ENCODE data around the gene SYNE4. TPM values are rescaled to one million over a fixed set of nuclear protein-coding genes. Genes with fewer than 3 reads are reported as not detected.
"Not testable (repeated sequence)": the region's sequence is repeated elsewhere in the genome, so short reads cannot be mapped to it uniquely, and the experiment has no call there.

Gene SYNE4, protein sequence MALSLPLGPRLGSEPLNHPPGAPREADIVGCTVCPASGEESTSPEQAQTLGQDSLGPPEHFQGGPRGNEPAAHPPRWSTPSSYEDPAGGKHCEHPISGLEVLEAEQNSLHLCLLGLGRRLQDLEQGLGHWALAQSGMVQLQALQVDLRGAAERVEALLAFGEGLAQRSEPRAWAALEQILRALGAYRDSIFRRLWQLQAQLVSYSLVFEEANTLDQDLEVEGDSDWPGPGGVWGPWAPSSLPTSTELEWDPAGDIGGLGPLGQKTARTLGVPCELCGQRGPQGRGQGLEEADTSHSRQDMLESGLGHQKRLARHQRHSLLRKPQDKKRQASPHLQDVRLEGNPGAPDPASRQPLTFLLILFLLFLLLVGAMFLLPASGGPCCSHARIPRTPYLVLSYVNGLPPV
- total RNA-seq (2014; rRNA removed; shearing (Covaris generic); ENCODE audit: low replicate concordance) = 1.4 TPM in 1 of 2 replicates, not detected in the other

DNA sequence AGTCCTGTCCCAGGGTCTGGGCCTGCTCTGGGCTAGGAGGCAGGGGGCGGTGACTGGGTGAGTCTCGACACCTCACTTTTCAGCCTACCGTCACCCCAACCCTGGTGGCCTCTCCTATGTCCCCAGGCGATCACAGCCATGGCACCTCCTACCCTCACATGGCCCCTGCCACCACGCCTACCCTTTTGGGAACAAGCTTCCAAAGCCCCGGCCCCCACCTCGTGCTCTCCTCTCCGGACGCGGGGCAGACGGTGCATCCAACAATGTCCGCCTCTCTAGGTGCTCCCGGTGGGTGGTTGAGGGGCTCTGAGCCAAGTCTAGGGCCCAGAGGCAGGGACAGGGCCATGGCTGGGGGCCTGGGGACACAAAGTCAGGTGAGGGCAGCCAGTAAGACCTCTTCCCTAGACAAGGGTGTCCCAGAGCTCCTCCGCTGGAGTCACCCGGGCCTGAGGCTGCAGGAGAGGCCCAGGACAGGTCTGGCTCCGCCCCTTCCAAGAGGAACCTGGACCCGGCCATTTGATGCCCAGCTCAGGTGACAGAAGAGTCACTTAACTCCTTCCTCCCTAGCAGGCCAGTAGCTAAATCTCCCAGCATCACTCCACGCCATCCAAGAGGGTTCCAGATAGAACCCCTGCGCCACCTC is at the start of gene SYNE4:
Gene SYNE4, minus strand, starts transcription at position 478 of the 643 bp plus-strand sequence. Its CDS starts 132 bp downstream, at position 346.
- in situ Hi-C loops (cut with HindIII; ENCODE audit: low pct_unique_long_range_greater_than_20kb, low sequenced_read_pairs) = no loop called here
- DNase-seq (ENCODE audit: low read depth) = peak; percentile 18

DNA sequence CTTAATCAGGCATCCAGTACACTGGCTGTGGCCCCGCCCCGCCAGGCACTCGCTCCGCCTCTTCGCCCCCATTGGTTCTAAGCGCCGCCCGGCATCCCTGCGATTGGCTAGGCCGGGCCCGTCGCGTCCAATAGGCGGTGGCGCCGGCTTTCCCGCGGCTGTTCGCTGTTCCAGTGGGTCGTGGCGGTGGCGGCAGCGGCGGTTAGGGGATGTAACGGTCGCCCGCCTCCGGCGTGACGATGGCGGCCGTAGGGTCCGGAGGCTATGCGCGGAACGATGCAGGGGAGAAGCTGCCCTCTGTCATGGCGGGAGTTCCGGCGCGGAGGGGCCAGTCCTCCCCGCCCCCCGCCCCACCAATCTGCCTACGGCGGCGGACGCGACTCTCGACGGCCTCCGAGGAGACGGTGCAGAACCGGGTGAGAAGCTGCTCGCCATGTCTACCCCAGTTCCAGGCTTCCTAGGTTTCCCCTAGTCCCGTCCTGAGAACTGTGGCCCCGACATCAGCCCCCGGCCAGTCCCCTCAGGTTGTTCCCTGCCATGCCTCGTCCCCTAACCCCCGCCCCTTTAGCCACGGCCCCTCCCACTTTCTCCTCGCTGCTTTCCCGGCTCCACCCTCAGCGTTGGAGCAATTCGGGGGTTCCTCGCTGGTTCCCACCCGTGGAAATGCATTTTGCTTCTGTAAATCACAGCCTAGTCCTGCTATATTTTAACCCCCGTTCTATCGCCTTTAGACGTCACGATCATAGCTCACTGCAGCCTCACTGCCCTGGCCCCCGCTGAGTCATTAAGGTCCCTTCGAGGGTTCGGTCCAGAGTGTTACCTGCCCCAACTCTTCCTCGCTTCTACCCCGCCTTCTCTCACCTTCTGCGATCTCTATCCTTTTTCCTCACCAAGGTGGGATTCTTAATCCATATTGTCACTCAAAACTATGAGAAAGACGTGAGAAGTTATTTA is 46.4 kb upstream of the SYNE4 start, which contains the start of gene WDR62:
Gene WDR62, plus strand, starts transcription at position 165 of the 954 bp plus-strand sequence. Its CDS starts 75 bp downstream, at position 240.
- in situ Hi-C loops (cut with HindIII; ENCODE audit: low pct_unique_long_range_greater_than_20kb, low sequenced_read_pairs) = no loop called here
- no peak for DNase-seq (ENCODE audit: low read depth)

DNA sequence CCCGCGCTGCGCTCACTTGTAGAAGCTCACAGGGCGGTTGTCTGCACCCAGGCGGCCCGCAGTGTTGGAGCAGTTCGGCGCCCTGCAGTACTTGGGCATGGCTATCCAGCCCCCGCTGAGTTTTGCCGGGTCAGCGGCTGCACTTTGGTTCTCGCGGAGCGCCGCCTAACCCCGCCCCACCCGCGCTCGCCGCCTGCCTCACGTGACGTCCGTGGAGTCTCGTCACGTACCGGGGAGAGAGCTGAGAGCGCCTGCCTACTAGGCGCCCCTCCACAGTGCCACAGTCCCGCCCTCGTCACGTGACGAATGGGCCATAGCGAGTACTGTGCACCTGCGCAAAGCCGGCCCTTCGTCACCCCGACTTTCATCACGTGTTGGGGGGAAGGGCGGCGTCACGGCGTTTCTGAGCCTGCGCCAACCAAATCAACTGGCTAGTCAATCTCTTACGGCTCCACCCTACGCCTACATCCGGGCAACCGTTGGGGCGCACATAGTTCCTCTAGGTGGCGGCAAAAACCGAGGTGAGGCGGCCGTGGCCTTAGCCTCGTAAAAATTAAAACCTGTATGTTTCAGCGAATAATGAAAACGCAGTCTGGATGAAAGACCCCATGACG is 45.6 kb upstream of the SYNE4 start, which contains the start of gene THAP8:
Gene THAP8, minus strand, starts transcription at position 167 of the 614 bp plus-strand sequence. Its CDS starts 68 bp downstream, at position 99.
- in situ Hi-C loops (cut with HindIII; ENCODE audit: low pct_unique_long_range_greater_than_20kb, low sequenced_read_pairs) = no loop called here
- DNase-seq (ENCODE audit: low read depth) = peak; percentile 100

DNA sequence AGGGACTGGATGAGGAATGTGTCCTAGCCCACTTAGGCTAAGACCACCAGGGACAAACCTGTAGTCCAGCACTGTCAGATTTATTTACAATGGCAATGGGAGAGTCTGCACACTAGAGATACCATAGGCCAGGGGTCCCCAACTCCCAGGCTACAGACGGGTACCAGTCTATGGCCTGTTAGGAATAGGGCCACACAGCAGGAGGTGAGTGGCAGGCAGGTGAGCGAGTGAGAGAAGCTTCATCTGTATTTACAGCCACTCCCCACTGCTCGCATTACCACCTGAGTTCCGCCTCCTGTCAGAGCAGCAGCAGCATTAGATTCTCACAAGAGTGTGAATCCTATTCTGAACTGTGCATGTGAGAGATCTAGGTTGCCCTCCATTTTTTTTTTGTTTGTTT is 43.0 kb upstream of the SYNE4 start:
- in situ Hi-C loops (cut with HindIII; ENCODE audit: low pct_unique_long_range_greater_than_20kb, low sequenced_read_pairs) = no loop called here
- peak; percentile 51 for DNase-seq (ENCODE audit: low read depth)

DNA sequence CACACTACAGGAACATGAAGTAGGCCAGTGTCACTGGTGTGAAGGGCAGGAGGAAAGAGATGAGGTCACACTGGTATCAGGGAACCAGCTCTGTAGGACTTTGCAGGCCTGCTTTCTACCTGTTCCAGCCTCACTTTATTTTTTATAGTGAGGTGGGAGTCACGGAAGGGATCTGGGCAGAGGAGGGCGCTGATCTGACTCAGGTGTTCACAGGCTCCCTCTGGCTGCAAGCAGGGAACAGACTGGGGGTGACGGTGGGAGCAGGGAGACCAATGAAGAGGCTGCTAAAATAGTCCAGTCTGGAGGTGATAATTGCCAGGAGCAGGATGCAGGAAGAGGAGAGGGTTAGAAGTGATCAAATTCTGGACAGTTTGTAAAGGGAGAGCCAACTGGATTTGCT is 42.6 kb upstream of the SYNE4 start:
- in situ Hi-C loops (cut with HindIII; ENCODE audit: low pct_unique_long_range_greater_than_20kb, low sequenced_read_pairs) = no loop called here
- peak; percentile 37 for DNase-seq (ENCODE audit: low read depth)

DNA sequence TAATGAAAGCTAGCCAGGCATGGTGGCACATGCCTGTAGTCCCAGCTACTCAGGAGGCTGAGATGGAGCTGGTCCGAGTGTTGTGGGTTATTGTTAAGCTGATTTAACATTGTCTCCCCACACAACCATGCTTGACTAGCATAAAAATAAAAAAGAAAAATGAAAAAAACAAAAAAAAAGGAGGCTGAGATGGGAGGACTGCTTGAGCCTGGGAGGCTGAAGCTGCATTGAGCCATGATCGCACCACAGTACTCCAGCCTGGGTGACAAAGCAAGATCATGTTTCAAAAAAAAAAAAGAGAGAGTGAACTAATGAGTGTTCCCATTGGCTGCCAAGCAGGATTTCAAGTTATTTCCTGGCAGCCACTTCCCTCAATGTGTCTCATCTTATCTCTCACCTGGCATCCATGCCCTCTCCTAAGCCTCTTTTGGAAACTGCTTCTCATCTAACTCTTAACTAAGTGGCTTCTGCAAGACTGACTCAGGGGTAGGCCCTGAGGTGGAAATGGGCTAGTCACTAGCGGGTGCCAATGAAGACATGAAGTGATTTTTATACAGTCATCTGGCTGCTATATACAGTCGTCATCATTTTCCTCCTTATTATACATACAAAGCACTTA is 40.6 kb upstream of the SYNE4 start:
- in situ Hi-C loops (cut with HindIII; ENCODE audit: low pct_unique_long_range_greater_than_20kb, low sequenced_read_pairs) = no loop called here

DNA sequence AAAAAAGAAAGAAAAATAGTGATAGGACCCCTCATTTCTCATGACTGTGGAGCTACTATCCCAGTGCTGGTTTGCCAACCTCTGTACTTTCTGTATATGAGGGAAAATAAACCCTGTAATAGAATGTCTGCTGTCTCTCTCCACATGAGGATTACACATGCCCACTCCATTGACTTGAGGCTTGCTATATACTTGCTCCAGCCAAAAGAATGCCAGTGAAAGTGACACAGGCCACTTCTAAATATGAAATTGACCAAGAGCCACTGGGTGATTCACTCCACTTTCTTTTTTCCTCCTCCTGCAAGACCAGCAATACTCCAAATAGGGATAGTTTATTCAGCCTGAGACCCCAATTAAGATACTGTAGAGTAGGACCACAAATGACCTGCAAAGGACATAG is 39.2 kb upstream of the SYNE4 start:
- in situ Hi-C loops (cut with HindIII; ENCODE audit: low pct_unique_long_range_greater_than_20kb, low sequenced_read_pairs) = no loop called here

More for the DNA sequence above, 40.6 kb upstream of the SYNE4 start:
- peak; percentile 48 for DNase-seq (ENCODE audit: low read depth)

DNA sequence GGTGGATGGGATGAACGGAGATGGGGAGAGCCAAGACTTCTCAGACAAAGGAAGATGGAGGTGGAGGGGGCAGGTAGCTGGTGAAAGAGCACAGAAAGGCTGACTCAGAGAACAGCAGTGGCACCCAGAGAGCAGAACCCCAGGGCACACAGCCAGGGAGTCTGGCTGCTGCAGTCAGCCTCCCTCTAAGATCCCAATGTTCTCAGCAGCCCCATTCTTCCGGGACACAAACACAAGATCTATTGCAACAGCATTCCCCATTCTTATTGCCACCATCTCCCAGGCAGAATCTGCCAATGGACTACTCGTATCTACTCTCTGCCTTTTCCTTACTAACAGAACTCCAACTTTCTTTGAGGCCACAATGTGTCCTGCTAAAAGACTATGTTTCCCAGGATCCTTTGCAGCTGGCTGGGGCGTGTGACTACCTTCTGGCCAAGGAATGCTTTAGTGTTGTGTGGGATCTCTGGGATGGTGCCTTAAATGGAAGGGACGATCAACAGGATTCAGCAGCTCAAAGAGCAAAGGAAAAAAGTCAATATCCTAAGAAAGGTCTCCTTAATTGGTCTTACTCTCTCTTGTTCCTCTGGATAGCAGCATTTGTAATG is 37.9 kb upstream of the SYNE4 start:
- in situ Hi-C loops (cut with HindIII; ENCODE audit: low pct_unique_long_range_greater_than_20kb, low sequenced_read_pairs) = no loop called here
- DNase-seq (ENCODE audit: low read depth) = no peak

More for the DNA sequence above, 39.2 kb upstream of the SYNE4 start:
- no peak for DNase-seq (ENCODE audit: low read depth)

DNA sequence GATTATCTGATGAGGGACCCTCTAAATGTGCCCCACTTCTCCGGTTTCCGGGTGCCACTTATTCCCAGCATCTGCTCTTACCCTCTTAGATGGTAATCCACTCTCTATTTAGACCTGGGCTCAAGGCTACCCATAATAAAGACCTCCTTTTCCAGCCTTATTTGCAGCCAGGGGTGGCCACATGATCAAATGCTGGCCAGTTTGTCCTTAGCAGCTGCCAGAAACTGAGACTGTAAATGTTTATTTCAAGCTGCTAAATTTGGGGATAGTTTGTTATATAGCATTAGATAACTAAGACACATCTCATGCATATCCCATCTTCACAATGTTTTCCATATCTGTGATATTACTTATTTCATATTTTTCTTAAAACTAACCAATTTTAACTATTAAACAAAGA is 35.3 kb upstream of the SYNE4 start:
- in situ Hi-C loops (cut with HindIII; ENCODE audit: low pct_unique_long_range_greater_than_20kb, low sequenced_read_pairs) = no loop called here
- DNase-seq (ENCODE audit: low read depth) = no peak

DNA sequence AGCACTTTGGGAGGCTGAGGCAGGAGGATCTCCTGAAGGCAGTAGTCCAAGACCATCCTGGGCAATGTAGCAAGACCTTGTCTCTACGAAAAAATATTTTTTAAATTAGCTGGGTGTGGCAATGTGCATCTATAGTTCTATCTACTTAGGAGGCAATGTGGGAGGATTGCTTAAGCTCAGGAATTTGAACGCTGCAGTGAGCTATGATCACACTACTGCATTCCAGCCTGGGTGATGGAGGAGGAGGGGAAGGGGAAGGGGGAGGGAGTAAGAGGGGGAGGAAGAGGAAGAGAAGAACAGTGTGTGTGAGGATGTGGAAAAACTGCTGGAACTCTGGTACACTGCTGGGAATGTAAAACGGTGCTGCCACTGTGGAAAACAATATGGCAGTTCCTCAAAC is 33.2 kb upstream of the SYNE4 start:
- in situ Hi-C loops (cut with HindIII; ENCODE audit: low pct_unique_long_range_greater_than_20kb, low sequenced_read_pairs) = no loop called here
- DNase-seq (ENCODE audit: low read depth) = peak; percentile 66

DNA sequence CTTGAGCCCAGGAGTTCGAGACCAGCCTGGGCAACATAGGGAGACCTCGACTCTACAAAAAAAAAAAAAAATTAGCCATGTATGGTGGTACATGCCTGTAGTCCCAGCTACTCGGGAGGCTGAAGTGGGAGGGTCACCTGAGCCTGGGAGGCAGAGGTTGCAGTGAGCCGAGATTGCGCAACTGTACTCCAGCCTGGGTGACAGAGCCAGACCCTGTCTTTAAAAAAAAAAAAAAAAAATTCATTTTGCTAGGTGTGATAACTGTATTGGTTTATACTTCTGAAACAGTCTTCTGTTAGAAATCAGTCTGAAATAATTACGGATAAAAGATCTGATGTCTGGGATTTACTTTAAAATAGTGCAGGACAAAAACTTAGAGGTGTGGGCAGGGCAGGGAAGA is 32.5 kb upstream of the SYNE4 start:
- DNase-seq (ENCODE audit: low read depth); in situ Hi-C loops (cut with HindIII; ENCODE audit: low pct_unique_long_range_greater_than_20kb, low sequenced_read_pairs): not testable (repeated sequence)

DNA sequence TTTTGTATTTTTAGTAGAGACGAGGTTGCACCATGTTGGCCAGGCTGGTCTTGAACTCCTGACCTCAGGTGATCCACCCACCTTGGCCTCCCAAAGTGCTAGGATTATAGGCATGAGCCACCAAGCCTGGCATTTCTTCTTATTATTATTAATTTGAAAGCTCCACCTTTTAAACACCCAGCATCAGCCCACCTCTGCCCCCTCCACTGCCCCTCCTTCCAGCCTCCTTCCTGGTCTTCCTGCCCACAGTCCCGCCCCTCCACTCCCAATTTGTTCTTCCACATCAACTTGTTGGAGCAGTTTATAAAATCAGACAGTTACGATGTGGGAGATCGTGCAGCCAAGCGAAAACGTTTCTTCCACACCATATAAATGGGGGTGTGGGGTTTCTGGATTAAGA is 31.9 kb upstream of the SYNE4 start:
- in situ Hi-C loops (cut with HindIII; ENCODE audit: low pct_unique_long_range_greater_than_20kb, low sequenced_read_pairs) = no loop called here
- no peak for DNase-seq (ENCODE audit: low read depth)

DNA sequence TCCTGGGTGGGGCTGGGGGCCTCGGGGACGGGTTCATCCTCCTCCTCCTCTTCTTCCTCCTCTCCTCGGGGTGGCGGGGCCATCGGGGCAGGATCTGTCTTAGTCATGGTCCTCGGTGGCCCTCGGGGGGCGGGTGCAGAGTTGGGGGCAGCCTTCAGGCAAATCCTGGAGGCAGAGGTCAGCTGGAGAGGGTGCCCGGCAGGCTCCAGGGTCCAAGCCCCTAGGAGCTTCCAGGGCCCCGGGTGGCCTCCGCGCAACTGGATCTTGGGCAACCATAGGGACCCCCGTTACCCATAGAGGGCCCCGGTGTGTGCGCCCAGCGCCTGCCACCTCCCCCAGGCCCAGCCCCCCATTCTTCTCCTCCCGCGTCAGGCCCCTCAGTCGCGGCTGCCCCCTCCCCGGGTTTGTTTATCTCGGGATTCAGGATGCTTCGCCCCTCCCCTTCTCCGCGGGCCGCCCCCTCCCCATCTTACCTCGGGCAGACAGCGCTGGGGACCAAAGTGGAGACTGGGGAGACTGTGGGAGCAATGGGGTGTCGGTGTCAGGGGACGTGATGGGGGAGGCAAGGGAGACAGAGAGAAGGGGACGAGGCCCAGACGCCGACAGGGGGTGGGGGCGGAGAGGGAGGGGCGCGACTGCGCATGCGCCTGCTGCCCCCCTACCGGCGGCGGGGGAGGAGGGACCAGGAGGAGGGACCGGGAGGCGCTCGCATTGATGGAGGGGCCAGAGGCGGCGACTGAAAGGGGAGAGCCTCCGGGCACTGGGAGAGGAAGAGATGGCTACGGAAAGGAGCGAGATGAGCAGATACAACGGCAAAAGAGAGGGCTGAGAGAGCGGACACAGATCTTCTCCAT is 23.9 kb upstream of the SYNE4 start, which contains the start of gene CLIP3:
Gene CLIP3, minus strand, starts transcription at position 623 of the 854 bp plus-strand sequence. Its CDS starts 516 bp downstream, at position 107.
- in situ Hi-C loops (cut with HindIII; ENCODE audit: low pct_unique_long_range_greater_than_20kb, low sequenced_read_pairs) = no loop called here
- peak; percentile 54 for DNase-seq (ENCODE audit: low read depth)

DNA sequence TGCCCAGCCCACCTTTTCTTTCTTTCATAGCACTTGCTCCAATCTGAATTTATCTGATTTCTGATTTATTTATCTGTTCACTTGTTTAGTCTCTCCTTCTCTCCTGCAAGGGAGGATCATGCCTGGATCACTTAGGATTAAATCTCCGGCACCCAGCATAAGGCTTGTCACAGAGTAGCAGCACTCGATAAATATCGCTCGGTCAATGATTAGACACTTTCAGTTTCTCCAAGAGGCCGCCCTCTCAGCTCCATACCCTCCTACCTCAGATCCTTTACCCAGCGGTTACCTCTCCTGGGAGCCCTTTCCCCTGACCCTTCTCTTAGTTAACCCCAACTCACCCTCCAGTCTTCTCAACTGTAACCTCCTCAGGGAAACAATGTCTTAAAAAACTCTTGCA is 22.7 kb upstream of the SYNE4 start:
- in situ Hi-C loops (cut with HindIII; ENCODE audit: low pct_unique_long_range_greater_than_20kb, low sequenced_read_pairs) = no loop called here
- DNase-seq (ENCODE audit: low read depth) = no peak

DNA sequence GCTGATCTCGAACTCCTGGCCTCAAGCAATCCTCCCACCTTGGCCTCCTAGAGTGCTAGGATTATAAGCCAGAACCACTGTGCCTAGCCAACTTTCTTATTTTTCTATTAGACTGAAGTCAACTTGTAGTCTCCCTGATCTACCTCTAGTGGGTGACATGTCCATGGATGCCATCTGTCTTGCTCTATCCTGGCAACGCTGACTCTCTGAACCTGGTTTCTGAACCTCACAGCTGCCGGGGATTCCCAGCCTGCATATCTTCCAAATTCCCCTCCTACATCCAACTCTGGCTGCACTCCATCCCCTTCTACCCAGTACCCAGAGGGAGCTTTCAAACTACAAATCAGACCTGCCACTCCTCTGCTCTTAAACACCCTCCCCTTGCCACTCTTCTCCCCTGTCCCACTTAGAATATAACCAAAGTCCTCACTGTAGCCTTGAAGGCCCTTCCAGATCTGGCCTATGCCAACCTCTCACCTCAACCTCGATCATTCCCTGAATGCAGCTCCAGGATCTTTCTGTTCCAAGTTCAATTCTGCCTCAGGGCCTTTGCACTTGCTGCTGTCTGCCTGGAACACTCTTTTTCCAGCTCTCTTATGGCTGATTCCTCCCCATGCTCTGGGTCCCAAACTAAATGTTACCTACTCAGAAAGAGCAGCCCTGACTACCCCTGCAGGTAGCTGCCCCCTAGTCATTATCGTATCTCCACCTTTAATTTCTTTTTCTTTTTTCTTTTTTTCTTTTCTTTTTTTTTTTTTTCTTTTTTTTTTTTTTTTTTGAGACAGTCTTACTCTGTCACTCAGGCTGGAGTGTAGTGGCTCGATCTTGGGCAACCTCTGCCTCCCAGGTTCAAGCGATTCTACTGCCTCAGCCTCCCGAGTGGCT is 21.9 kb upstream of the SYNE4 start:
- peak; percentile 72 for DNase-seq (ENCODE audit: low read depth)
- in situ Hi-C loops (cut with HindIII; ENCODE audit: low pct_unique_long_range_greater_than_20kb, low sequenced_read_pairs) = no loop called here
